Activated CD8-positive, alpha-beta memory T cell treated with anti-CD3 and anti-CD28 coated beads for 36 hours (primary cell): ENCODE data around the gene GPATCH8. TPM values are rescaled to one million over a fixed set of nuclear protein-coding genes. Genes with fewer than 3 reads are reported as not detected.
"Not testable (repeated sequence)": the region's sequence is repeated elsewhere in the genome, so short reads cannot be mapped to it uniquely, and the experiment has no call there.

ENCODE experiments used
- CTCF ChIA-PET: fragments of 350-600 bp; sonication (Branson Sonifier 250); formaldehyde crosslinking; loops from one replicate; lab custom pipeline; 2021; ENCODE audit warnings: antibody characterized with exemption; lab: Charles Lee
- POLR2A ChIA-PET: fragments of 350-600 bp; sonication (Branson Sonifier 250); formaldehyde crosslinking; loops from one replicate; lab custom pipeline; 2021; ENCODE audit warnings: antibody characterized with exemption; lab: Charles Lee
- total RNA-seq, 2 experiments: library from RNA; stranded (reverse); gene quantifications; one replicate each; pipeline ENCODE4 v1.2.3, GENCODE V29; 2021

Gene GPATCH8
- total RNA-seq, 2 experiments from 2014 or later, result 37.3 to 38.8 TPM

DNA sequence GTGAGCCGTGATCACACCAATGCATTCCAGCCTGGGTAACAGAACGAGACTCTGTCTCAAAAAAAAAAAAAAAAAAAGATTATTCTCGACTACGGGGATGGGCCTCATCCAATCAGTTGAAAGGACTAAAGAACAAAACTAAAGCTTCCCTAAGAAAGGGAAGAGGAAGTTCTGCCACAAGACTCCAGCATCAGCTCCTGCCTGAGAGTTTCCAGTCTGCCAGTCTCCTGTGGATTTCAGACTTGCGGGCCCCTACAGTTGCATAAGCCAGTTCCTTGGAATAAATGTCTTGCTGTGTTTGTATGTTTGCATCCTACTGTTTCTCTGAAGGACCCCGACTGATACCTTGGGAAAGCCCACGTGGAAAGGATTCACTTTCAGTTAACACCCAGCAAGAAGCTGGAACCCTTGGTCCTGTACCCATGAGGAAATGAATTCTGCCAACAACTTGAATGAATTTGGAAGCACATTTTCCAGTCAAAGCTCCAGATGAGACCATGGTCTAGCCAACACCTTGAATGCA lies 27.8 kb upstream of the GPATCH8 start:
- POLR2A ChIA-PET, result no interaction called here
- CTCF ChIA-PET, result interaction anchor here (0.6 kb wide), 1 partner anchor 102 kb away, joined by 4 read pairs; no protein-coding TSS in a partner anchor

DNA sequence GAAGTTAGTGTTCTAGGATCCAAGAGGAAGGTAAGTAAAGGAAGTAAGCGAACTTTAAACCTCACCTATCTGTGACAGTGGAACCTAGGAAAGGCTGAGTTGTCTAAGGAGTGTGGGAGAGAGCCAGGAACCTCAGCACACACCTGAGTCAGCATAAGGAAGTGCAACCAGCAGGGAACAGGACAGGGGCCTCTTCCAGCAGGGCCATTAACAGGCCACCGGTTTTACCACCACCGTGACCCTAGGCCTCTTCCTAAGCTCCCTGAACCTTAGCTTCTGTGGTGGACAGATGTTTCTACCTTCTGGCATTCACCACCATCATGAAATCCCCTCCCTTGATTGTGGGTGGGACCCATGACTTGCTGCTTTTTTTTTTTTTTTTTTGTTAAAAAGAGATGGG lies 26.7 kb upstream of the GPATCH8 start:
- CTCF ChIA-PET, result interaction anchor here (0.7 to 1.0 kb wide), 2 partner anchors 178 to 308 kb away, joined by 3 to 4 read pairs; no protein-coding TSS in a partner anchor
- POLR2A ChIA-PET, result no interaction called here

DNA sequence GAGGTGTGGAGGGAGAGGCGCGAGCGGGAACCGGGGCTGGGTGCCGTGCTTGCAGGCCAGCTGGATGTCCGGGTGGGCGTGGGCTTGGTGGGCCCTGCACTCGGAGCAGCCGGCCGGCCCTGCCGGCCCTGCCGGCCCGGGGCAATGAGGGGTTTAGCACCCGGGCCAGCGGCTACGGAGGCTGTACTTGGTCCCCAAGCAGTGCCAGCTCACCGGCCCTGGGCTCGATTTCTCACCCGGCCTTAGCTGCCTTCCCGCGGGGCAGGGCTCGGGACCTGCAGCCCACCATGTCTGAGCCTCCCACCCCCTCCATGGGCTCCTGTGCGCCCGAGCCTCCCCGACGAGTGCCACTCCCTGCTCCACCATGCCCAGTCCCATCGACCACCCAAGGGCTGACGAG lies 24.7 kb upstream of the GPATCH8 start:
- CTCF ChIA-PET, result no interaction called here

DNA sequence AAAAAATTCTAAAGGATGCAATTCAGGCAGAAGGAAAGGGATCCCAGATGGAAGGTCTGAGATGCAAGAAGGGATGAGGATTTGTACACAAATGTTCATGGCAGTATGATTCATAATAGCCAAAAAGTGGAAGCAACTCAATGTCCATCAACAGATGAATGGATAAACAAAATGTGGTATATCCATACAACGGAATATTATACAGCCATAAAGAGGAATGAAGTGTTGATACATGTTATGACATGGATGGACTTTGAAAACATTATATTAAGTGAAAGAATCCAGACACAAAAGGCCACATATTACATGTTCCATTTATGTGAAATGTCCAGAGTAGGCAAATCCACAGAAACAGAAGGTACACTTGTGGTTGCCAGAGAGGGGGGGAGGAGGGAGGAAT lies 23.9 kb upstream of the GPATCH8 start:
- POLR2A ChIA-PET, result no interaction called here
- CTCF ChIA-PET, result no interaction called here

More for the DNA sequence above, 24.7 kb upstream of the GPATCH8 start:
- POLR2A ChIA-PET, result no interaction called here

DNA sequence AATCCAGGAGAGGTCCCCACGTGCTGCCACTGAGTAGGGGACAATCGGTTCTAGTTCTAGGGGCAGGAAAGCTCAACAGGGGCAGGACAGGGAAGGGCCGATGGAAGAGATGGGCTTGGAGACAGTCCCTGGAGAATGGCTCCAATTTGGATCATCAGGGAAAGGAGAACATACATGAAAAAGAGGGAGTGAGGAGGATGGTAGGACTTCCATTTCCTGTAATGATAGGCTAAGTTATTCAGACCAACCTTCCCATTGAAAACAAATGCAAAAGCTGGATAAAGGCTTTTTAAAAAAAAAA lies 20.4 kb upstream of the GPATCH8 start:
- POLR2A ChIA-PET, result interaction anchor here (0.6 kb wide), 1 partner anchor 21 kb away, joined by 8 read pairs; no protein-coding TSS in a partner anchor
- CTCF ChIA-PET, result interaction anchor here (0.6 to 2.0 kb wide), 7 partner anchors 10 to 354 kb away, joined by 3 to 9 read pairs (median 3); partner anchors contain the start of gene GRN

DNA sequence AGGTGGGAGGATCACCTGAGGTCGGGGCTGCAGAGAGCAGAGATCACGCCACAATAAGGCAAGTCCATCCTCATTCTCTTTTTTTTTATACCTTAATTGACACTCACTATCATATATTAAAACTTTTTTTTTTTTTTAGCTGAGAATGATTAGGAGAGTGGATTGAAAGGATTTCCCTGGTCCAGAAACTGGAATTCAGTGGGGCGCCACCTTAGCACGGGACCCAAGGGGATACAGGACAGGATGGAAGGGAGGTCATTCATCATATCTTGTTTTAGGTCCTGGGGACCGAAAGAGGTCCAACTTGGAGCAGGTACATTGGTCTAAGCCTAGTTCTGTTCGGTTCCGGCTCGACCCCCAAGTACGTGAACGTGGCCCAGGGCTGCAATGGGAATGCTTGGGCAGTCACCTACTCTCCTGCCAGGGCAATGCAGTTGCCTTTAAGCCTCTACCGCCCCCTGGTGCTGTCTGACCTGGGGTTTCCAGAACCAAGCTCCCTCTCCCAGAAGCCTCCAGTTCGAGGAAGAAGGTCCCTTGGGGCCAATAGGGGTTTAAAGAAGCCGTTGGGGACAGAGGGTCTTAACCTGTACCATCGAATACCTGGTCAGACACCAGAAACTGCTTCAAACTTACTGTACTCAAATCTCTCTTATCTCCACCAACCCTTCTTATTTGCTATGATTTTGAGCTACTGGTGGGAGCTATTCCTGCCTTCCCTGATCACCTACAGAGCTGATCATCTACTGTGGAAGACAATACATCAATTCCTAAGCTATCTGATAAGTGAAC lies 19.9 kb upstream of the GPATCH8 start:
- ChIA-PET CTCF (interaction anchor here (0.6 to 2.0 kb wide), 10 partner anchors 10 to 354 kb away, joined by 3 to 9 read pairs (median 3); partner anchors contain the start of genes DBF4B and GRN), POLR2A (interaction anchor here (0.6 kb wide), 1 partner anchor 21 kb away, joined by 8 read pairs; no protein-coding TSS in a partner anchor)

DNA sequence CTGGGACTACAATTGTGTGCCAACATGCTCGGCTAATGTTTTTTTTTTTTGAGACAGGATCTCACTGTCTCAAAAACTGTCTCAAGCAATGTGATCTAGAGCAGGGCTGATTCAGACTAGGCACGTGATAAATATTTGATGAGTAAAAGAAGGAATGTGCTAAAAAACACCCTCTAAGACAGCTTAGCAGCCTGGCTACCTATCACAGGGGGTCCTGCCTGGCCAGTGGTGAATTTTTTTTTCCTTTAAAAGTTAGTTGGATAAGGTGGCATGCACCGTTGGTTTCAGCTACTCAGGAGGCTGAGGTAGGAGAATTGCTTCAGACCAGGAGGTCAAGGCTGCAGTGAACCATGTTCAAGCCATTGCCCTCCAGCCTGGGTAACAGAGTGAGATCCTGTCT lies 14.8 kb upstream of the GPATCH8 start:
- ChIA-PET POLR2A (no interaction called here), CTCF (no interaction called here)

DNA sequence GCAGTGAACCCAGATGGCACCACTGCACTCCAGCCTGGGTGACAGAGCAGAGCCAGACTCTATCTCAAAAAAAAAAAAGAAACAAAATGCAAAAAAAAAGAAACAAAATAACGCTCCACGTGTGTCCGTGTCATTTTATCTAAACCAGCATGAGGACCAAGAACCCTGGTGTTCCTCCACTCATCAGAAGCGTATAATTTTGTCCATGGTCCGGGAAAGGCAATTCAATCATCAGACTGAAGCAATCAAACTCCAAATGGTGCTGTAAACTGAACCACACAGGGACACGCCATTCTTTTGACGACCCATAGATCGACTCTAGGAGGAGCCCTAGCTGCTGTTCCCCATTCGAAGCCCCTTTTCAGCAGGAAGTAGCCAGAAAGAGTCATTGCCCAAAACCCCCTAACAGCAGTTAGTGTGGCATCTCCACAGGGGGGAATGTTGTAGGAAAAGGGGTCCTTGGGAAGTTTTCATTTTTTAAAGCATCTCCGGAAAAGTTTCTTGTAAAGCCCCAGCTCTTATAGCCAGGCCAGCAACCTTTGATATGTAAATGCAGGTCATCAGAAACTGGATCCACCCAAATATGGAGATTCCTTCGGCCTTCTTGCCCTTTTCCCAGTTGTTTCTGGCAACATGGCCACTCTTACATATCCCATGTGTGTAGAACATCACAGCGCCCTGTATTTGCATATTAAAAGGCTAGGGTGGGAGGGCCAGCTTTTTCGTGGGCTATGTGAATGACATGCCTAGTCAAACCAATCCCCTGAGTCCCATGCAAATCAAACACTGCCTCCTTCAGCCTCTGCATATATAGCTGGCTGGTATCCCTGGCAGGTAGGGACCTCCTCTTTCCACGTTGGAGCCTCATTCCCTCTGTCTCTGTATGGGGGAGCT lies 8.3 kb upstream of the GPATCH8 start:
- POLR2A ChIA-PET, result not testable (repeated sequence)
- CTCF ChIA-PET, result interaction anchor here (0.9 kb wide), 1 partner anchor 136 kb away, joined by 4 read pairs; no protein-coding TSS in a partner anchor

DNA sequence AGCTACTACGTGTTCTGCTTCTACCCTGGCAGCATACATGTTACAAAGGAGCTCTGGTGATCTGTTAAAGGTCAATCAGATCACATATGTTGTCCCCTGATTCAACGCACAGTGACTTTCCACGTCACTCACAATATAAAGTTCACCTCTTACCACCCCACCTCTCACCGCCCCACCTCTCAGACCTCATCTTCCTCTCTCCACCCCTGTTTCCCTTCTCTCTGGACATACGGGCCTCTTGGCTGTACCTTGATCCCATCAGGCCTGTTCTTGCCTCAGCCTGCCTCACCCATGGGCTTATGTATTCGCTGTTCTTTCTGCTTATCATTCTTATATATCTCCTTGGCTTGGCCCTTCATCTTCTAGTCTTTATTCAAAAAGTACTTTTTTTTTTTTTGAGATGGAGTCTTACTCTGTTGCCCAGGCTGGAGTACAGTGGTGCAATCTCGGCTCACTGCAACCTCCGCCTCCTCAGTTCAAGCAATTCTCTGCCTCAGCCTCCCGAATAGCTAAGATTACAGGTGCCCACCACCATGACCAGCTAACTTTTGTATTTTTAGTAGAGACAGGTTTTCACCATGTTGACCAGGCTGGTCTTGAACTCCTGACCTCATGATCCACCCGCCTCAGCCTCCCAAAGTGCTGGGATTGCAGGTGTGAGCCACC lies 3.9 kb upstream of the GPATCH8 start:
- POLR2A ChIA-PET, CTCF ChIA-PET: not testable (repeated sequence)

DNA sequence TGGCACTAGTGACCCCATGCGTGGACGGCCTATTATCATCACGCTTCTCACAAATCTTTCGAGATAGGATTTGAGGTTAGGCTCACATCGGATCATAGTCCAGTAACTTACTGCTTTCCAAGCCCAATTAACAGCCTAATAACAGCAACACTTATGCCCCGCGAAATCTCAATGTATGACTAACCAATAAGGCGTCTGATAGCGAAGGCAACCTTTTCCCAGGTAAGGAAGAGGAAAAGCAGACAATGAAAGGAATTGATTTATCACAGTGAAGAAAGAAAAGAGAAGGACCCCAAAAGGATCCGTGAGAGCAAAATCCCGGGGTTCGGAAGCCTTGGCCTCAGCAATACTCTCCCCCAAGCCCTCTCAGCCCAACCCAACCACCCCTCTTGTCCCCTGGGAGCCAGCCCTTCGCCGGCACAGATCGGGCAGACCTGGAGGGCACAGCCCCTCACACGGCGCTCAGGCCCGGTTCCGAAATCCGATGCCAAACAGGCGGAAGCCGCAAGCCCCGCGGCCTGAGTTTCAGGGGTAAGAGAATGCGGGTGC lies 534 bp downstream of the GPATCH8 start:
- POLR2A ChIA-PET, result interaction anchor here (0.6 to 1.0 kb wide), 3 partner anchors 21 to 320 kb away, joined by 3 to 8 read pairs (median 3); no protein-coding TSS in a partner anchor
- CTCF ChIA-PET, result interaction anchor here (0.6 kb wide), 1 partner anchor 56 kb away, joined by 4 read pairs; no protein-coding TSS in a partner anchor

DNA sequence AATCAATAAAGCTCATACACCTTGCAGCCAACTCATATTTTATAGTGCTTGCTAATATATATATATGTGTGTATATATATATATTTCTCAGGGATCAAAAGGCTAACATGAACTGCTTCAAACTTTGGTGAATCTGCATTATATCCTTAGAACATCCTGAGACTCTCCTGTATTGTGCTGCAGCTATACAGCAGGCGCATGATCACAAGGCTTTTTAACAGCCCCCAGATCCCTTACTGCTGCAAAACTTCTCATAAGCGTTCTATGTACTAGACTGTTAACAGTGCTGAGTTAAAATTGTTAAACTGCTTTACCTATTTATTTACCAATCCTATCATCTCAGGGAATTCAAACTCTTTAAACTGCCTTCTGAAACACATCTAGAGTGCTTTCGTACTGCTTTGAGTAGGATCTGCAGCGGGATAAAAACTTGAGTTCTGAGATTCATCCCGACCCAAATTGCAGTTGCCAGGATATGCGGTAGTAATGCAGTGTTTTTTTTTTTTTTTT lies 1.3 kb downstream of the GPATCH8 start:
- POLR2A ChIA-PET, result interaction anchor here (0.7 kb wide), 1 partner anchor 21 kb away, joined by 8 read pairs; no protein-coding TSS in a partner anchor
- CTCF ChIA-PET, result no interaction called here

DNA sequence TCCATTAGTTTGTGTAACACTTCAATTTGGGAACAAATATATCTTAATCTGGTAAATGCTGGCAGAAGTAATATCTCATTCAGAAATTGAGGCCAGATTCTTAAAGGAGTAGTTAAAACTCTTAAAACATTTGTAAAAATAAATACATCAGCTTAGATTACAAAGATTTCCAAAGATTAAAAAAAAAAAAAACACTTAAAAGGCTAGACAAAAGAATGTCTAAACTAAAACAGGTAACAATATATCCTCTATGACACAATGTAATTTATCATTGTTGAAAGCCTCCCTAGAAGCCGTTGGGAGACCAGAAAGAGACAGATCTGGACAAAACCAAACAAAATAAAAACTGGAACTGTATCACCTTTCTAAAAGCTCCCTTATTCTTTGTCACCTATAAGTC lies 3.5 kb downstream of the GPATCH8 start:
- POLR2A ChIA-PET, result no interaction called here
- CTCF ChIA-PET, result interaction anchor here (0.9 kb wide), 1 partner anchor 85 kb away, joined by 4 read pairs; no protein-coding TSS in a partner anchor

DNA sequence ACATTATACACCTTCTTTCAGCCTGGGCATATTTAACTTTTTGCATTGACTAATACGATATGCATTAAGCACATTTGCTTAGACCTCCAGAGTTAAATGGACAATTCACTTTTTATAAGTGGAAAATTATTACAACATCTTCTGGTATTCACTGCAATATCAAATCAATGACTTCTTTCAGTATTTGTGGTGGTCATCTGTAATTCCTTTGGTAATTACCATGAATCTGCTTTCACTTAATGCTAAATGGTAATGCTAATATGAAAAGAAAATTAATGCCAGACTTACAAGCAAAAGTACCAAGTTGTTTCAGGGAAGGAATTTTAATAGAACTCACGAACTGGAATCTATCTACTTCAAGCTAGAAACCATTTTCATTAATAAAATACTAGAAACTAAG lies 6.4 kb downstream of the GPATCH8 start:
- ChIA-PET CTCF (no interaction called here), POLR2A (no interaction called here)

DNA sequence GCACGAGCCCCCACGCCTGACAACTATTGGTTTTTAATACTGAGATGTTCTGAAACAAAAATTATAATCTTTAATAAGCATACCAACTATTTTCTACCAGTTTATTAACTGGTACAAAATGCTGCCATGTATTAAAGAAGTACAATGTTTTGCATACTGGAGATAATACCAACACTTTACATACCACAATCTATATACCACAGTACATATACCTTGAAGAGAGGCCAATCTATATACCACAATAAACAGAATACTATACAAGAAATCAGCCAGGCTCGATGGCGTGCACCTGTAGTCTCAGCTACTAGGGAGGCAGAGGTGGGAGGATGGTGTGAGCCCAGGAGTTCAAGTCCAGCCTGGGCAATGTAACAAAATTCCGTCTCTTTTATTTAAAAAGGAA lies 9.9 kb downstream of the GPATCH8 start:
- ChIA-PET POLR2A (no interaction called here), CTCF (no interaction called here)

DNA sequence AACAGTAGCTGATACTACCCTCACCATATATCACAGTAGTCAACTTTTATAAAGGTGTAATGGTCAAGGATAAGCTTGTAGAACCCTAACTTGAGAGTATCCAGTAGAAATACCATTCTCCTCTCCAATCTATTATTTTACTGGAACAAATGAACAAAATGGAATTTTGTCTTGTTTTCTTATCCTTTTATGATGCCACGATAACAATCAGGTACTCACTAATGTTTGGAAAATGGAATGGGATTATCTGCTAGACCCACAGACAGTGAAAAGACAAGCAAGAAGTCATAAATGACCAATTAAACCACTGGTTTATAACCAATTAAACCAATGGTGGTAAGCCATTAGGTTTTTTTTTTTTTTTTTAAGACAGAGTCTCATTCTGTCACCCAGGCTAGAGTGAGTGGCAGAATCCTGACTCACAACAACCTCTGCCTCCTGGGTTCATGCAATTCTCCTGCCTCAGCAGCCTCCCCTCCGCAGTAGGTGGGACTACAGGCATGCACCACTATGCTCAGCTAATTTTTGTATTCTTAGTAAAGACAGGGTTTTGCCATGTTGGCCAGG lies 10.4 kb downstream of the GPATCH8 start:
- ChIA-PET CTCF (interaction anchor here (0.6 kb wide), 1 partner anchor 69 kb away, joined by 3 read pairs; no protein-coding TSS in a partner anchor), POLR2A (no interaction called here)

DNA sequence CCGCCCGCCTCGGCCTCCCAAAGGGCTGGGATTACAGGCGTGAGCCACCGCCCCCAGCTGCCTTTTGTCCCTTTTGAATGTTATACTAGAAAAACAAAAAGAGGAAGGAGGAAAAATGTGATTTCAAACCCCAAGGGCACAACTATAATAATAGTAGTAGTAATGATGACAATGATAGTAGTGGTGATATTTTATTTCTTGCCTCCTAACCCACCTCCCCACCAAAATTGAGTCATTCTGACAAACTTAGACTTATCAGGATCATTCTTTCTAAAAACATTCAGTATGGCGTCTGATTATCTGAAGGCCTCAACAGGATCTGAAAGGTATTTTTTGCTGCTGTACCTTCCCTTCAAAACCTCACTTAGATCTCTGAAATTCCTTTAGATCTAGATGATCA lies 13.6 kb downstream of the GPATCH8 start:
- ChIA-PET POLR2A (no interaction called here), CTCF (no interaction called here)

DNA sequence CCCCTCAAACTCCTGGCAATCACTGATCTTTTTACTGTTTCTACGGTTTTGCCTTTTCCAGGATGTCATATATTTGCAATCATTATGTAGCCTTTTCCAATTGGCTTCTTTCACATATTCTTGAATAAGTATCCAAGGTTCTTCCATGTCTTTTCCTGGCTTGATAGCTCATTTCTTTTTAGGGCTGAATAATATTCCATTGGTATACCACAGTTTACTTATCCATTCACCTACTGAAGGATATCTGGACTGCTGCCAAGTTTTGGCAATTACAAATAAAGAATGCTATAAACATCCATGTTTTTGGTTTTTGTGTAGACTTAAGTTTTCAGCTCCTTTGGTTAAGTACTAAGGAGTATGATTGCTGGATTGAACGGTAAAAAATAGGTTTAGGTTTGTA lies 16.0 kb downstream of the GPATCH8 start:
- POLR2A ChIA-PET, result no interaction called here

DNA sequence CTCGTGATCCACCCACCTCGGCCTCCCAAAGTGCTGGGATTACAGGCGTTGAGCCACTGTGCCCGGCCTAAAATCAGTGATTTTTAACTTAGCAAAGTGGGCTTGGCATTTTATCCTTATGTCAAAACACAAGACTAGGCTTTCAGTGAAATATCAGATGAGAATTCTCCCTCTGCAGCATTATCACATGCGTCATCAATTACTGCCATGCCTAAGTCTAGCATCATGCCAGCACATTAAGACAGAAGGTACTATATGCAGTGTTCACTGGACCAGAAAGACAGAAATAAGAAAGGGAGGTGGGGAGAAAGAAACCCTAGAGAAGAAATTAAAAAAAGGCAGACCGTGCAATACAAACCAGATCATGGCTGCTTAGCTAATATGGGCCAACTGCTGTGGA lies 29.8 kb downstream of the GPATCH8 start:
- CTCF ChIA-PET, result no interaction called here
- POLR2A ChIA-PET, result no interaction called here

More for the DNA sequence above, 16.0 kb downstream of the GPATCH8 start:
- CTCF ChIA-PET, result no interaction called here
